Measurements from ENCODE around the gene MT1B.

The MT1B gene

DNA sequence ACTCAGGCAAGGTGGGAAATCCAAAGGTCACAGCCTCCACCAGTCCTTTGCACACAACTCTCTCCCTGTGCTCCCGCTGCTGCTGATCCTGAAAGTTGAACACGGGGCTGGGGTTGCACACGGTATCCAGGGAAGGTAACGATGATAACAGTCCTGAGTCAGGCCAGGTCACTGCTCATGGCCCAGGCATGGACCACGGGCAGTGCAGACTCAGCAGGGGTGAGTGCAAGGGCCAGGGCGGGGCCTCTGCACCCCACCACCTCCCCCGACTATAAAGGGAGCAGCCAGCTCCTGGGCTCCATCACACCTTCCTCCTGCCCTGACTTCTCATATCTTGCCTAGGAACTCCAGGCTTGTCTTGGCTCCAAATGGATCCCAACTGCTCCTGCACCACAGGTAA is at the start of gene MT1B:
Gene MT1B (plus strand): TSS at position 301 of the 400 bp plus-strand sequence. CDS start 68 bp downstream, at position 369.
- DNase-seq, result no peak

DNA sequence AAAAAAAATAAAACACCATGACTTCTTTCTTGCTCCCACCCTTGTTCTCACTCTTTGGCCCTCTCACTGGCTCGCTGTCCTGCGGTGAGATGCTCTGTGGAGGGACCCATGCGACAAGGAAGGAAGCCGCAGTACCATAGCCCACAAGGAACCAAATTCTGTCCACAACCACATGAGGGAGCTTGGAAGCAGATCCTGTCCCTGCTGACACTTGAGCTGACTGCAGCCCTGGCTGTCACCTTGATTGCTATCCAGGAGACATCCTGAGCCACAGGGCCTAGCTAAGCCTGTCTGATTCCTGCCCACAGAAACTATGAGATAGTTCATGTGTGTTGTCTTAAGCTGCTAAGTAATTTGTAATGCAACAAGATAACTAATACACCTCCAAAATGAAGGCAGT is 48.1 kb upstream of the MT1B start:
- peak; percentile 42 for DNase-seq

DNA sequence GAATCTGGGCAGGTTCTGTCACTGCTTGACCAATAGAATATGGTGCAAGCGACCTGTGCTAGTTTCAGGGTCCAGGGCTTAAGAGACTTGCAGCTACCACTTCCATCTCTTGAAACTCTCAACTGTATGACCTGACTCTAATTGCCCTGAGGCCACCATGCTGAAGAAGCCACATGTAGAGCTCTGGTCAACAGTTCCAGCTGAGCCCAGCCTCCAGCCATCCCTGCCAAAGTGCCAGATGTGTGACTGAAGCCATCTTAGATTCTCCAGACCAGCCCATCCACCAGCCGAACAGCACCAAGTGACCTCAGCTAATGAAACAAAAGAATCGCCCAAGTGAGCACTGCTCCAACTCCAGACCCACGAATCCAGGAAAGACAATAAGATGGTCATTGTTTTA is 46.7 kb upstream of the MT1B start:
- DNase-seq, result peak; percentile 31

DNA sequence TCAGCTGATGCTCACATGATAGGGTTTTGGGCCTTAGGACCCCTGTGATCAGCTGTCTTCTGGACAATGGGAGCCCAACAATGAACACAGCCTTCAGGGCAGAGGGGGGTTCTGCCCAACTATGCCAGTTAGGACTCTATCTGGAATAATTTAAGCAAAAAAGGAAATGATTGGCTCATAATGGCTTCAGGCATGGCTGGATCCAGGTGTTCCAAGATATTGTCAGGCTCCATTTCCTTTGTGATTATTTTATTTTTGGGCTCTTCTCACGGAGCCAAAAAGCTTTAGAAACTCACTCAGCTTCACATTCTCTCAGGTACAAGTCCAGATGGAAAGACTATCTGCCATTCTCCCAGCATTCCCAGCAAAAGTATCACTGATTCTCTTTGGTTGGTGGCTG is 46.2 kb upstream of the MT1B start:
- no peak for DNase-seq

DNA sequence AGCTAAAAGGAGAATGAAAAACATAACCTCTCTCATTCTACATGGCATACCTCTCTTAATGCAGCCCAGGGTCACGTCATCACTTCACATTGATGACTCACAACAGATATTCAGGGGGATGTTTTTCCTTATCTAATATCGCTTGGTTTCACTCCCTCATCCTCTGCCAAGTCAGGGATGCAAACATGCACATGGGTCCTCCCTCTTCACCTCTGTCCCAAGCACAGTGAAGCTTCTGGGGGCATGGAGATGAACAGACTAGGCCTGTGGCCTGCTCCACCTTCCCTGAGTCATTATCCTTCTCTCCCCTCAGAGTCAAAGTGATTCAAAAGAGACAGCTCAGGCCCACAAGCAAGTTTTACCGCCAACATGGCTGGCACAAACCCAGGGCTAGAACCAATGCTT is 45.6 kb upstream of the MT1B start:
- DNase-seq, result peak; percentile 80

DNA sequence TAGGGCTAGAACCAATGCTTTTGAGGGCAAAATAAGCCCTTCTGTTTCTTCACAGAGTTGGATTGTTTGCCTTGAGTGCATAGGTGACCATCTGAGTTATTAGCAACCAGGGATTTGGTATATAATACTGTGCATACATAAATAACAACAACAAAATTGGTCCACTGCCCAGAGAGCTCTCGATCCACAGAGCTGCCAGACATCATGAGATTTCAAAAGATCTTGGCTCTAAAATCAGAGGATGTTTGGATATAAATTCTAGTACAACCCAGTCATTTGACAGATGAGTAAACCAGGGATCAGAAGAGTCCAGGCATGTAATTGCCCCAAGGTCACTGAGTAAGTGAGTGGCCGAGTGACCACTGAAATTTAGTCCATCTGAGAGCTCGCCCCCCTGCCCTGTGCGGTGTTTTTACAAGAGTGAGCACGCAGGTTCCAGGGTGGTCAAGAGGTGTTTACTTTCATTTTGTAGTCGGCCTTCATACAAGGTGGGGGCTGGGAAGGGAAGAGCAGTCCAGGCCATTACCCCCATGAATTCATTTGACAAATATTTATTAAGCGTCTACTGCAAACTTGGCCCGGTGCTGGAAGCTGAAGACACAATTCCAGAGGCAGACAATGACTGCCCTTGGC is 45.1 kb upstream of the MT1B start:
- peak; percentile 87 for DNase-seq

DNA sequence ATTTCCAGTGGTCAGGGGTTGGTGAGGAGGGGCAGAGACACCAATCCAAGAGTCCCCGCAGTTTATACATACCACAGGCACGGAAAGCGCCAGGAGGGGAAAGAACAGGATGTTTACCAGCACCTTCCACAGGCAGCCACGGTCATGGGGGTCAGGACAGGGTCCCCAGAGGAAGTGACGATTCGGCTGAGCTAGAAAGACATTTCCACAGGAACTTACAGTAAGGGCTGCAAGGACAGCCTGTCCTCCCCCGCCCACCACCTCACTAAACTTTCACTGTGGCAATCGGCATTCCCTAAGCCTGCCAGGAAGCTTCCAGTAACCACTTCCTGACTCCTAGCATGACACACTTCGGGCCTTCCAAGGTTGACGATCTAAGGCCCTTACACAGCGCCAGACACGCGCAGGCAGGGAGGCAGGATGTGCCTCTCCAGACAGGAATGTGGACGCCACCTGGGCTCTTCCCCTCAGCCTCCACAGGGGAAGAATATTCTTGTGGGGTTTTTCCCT is 44.5 kb upstream of the MT1B start:
- peak; percentile 99 for DNase-seq

DNA sequence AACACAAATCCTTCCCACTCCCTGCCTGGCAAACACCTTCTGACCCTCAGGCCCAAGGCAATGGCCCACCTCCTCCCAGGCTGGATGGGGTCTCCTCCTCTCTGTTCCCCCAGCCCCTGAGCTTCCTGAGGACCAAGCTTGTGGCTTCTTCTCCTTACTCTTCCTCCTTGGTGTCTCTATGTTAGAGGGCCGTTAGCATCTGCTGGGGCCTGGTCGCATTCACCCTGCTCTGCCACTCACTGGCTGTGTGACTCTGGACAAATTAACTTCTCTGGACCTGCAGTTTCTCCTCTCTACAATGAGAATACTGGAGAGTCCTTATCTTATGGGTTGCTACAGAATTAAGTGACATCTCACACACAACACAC is 44.0 kb upstream of the MT1B start:
- DNase-seq, result no peak

DNA sequence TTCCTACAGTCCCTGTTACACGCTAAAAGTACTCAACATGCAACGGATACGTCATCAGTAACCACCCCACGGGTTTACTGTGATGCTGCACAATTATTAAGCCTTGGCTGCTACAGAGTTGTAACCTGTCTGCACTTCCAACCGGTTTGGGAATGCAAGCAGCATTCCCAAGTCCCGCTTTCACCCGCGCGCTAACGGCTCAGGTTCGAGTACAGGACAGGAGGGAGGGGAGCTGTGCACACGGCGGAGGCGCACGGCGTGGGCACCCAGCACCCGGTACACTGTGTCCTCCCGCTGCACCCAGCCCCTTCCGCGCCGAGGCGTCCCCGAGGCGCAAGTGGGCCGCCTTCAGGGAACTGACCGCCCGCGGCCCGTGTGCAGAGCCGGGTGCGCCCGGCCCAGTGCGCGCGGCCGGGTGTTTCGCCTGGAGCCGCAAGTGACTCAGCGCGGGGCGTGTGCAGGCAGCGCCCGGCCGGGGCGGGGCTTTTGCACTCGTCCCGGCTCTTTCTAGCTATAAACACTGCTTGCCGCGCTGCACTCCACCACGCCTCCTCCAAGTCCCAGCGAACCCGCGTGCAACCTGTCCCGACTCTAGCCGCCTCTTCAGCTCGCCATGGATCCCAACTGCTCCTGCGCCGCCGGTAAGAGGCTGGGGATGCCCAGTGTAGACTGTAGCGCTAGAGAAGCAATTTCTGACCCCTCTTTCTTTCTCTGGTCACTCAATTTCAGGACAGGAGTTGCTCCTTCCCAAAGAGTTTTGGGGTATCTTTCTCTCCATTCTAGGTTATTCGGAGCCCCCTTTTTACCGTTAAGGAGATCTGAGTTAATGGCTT is 43.4 kb upstream of the MT1B start, which contains the start of gene MT2A:
Gene MT2A (plus strand): TSS at position 542 of the 833 bp plus-strand sequence. CDS start 72 bp downstream, at position 614.
- peak; percentile 98 for DNase-seq

DNA sequence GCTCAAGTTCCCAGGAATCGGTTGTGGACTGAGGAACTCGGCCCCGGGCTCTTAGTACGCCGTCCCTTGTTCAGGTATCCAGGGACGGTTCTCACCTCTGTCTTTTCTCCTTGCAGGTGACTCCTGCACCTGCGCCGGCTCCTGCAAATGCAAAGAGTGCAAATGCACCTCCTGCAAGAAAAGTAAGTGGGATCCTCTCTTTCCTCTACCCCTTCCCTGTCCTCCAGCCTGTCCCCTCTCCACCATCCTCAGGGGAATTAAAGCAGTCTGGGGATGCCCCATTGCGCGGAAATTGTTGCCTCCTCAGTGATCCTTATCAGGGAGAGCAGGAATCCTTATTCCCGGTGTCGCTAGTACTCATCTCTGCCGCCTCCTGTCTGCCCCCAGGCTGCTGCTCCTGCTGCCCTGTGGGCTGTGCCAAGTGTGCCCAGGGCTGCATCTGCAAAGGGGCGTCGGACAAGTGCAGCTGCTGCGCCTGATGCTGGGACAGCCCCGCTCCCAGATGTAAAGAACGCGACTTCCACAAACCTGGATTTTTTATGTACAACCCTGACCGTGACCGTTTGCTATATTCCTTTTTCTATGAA is 42.7 kb upstream of the MT1B start:
- peak; percentile 33 for DNase-seq

DNA sequence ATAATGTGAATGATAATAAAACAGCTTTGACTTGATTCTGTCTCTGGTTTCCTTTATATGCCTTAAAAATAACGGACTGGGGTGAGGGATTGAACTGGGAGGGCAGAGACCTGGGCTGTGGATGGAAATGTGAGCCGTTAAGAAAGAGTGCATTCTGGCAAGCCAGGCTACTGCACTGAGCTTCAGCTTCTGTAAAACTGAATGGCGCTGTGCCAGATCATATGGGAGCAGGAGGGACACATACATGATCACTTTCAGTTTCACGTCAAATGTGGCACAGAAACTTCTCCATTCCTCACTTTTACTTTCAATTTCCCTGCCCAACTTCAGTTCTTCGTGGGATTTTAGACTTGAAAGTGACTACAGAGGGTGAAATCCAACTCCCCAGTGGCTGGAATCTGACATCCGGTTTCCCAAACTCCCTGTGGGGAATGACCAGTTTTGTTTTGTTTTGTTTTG is 42.2 kb upstream of the MT1B start:
- DNase-seq, result peak; percentile 88

DNA sequence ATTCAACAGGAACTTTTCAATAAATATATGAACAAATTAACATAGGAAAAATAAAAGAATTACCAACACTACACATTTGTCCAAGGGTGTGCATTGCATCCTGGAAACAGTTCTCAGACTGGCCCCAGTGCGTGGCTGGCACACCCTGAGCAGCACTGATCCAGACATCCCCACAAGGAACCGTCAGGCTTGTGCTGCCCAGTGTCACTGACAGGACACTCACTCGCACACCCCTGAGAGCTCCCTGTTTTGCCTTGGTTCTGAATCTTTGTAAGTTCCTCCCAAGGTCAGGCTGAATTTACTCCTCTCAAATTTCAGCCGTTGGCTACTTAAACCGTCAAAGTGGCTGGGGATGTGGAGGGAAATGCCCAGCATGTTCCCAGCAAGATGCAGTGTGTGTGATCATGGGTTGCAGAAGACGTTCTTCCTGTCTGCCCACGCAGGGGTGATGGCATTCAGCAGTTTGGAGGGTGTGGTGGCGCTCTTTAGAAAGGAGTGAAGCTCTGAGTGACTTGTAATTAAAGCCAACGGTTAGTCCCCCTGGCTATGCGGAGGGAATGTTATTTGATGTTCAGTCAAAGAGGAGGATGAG is 41.6 kb upstream of the MT1B start:
- peak; percentile 91 for DNase-seq

DNA sequence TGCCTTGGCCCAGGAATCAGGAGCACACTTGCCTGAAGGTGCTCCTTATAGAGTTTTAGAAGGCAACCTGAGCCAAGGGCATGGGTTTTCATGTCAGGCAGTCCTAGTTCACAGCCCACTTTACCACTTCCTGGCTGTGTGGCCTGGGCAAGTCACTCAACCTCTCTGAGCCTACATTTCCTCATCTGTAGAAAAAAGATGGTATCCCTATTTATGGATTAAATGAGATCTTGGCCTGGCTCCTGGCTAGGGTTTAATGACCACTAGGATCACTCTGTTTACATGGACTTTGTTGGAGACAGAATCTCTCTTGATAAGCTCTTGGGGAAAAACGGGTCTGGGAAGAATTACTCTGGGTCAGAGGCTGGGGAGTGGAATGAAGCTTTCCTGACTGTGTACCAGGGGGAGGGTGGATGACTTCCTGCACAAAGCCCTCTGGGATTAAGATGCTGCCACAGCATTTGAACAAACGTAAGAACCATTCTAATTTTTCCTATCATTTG is 41.0 kb upstream of the MT1B start:
- peak; percentile 35 for DNase-seq

DNA sequence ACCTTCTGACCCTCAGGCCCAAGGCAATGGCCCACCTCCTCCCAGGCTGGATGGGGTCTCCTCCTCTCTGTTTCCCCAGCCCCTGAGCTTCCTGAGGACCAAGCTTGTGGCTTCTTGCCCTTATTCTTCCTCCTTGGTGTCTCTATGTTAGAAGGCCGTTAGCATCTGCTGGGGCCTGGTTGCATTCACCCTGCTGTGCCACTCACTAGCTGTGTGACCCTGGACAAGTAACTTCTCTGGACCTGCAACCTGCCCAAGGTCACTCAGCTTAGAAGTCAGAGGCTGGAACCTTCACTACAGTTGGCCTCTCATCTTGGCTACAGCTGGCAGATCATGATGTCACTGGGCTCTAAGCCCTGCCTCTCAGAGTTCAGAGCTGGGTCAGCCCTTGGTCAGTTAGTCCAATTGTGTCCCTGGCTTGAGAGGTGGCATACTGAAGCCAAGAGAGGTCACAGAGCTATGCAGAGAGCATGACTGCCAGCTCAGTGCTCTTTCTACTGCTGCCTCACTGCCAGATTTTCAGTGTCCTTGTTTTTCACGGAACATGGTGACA is 40.3 kb upstream of the MT1B start:
- DNase-seq, result peak; percentile 55

DNA sequence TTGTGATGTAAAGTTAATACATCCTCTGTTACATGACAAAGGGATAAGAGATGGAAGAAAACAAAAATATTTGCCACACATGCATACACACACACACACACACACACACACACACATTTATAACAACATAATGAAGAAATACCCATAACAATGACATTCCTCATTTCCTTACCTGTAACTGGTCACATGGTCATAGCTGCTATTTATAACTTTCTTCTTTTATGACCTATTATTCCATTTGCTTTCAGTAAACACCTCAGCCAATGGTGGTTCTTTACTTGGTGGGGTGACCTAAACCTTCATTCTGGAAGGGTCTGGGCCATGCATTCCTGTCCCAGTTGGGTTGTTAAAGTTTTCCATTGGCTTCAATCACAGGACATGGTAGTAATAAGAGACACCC is 38.0 kb upstream of the MT1B start:
- no peak for DNase-seq

DNA sequence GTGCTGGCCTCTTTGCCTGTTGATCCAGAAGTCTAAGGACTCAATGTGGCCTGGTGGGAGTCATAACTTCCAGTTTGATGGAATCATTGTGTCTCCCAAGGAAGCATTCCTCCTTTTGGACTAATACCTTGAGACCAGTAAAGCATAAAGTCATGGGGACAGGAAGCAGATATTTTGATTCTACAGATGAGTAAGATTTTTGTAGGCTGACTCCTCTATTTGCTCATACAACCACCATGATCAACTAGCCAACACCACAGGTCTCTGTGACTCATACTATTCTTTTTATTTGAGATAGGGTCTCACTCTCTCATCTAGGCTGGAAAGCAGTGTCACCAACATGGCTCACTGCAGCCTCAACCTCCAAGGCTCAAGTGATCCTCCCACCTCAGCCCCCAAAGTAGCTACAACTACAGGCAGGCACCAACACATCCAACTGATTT is 37.1 kb upstream of the MT1B start:
- peak; percentile 85 for DNase-seq

DNA sequence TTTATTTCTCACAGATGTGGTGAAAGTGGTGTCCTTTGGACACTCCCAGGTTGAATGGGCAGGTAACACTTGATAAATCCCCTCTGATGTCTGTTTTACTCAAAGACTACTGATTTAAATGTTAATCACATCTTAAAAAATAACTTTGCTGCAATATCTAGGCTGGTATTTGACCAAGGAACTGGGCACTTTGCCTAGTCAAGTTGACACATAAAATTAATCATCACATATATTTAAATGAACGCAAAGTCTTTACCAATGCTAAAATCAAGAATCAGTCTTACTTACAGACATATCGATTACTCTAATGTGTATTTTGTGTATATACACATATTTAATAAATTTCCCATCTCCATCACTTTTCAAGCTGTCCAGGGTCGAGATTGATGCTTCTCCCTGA is 36.3 kb upstream of the MT1B start:
- DNase-seq, result peak; percentile 66

DNA sequence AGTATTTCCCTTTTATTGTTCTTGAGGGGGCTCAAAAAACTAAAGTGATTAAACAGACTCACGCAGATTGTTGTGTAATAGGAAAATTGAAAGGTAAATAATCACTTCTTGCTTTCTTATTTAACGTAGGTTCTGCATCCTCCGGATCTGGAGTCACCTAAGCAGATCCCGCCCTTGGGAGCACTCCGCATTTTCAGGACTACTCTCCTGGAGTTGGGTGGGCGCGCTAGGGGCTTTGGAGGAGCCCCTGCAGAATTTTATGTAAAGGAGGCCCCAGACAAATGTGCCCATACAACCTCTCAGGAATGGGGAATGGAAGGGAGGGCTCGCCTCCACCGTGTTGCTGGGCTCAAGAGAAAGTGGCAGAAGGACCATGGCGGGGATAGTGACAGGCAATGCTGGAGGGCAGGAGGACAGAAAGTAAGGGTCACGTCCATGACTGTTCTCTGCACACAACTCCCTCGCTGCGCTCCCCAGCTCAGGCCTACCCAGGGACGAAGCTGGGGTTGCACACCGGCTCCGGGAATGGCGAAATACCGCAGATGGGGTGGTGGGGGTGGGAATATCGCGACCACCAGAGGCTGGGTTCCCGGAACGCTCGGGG is 35.0 kb upstream of the MT1B start:
- DNase-seq, result no peak

DNA sequence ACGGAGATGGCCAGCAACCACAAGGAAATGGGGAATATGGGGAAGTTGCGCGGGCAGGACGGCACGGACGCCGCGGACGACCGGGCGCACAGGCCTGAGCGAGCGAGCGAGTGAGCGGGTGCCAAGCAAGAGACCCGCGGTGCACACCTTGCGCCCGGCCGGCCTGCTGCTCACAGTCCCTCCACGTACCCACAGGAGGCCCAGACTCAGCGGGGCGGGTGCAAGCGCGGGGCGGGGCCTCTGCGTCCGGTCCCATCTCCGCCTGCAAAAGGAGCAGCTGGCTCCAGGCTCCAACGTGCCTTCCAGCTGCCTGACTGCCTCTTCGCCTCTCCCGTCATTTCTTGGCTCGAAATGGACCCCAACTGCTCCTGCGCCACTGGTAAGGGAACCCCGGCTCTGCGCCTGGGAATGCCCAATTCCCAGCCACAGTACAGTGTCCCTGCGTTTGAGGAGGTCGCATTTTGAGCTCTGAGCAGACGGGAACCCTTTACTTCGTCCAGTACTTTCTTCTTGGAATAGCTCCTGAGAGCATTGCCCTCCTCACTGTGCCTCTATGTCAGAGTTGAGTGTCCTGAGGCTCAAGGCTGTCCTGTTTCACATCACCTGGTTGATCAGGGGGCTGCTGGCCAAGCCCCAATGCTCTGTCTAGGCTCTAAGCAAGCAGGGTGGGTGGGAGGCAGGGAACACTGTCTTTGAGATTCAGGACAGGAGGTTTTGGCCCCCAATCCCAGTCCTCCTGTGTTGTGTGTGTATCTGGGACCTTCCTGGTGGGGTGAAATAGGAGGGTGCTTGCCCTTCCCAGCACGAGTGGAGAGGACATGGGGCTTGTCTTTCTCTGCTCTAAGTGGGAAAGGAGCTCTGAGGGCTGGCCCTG is 34.2 kb upstream of the MT1B start:
- DNase-seq, result peak; percentile 65

DNA sequence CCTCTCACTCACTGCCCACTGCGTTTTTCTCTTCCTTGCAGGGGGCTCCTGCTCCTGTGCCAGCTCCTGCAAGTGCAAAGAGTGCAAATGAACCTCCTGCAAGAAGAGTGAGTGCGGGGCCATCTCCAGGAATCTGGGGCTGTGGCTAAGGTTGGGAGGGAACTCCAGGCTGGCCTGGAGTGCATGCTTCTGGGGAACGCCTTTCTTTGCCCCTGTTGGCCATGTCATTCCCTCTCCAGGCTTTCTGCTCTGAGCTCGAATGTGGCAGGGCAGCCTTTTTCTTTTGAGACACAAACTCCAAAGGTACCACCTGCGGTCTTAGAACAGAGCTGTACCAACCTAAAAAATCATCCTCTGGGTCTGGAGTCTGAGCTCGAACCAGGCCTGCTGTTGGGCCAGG is 33.5 kb upstream of the MT1B start:
- DNase-seq, result no peak

DNA sequence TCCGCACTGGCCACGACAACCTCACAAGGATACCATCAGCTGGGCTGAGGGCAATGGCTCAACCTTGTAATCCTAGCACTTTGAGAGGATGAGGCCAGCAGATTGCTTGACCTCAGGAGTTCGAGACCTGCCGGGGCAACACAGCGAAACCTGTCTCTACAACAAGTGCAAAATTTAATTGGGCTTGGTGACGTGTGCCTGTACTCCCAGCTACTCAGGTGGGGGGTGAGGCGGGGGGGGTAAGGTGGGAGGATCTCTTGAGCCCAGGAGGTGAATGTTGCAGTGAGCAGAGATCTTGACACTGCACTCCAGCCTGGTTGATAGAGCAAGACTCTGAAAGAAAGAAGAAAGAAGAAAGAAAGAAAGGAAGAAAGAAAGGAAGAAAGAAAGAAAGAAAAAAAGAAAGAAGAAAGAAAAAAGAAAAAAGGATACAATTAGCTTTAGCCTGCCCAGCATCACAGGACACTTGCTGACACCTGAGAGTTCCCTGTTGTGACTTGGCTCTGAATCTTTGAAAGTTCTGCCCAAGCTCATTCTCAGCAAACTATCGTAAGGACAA is 31.3 kb upstream of the MT1B start:
- DNase-seq, result no peak
